GM21619 (cell line): ENCODE measurements around the gene CCR5AS.

Experiments used
- ATAC-seq: cut with Tn5 transposase; IDR thresholded peaks from one replicate; pipeline ENCODE4 v1.9.1; 2021; ENCODE audit not compliant: unreplicated experiment

CCR5AS gene

GRCh38 chr3:46383211-46383950, 23.5 kb downstream of the CCR5AS start:
- no peak for ATAC-seq

GRCh38 chr3:46381625-46382024, 25.2 kb downstream of the CCR5AS start:
- ATAC-seq = no peak

GRCh38 chr3:46380471-46381221, 26.2 kb downstream of the CCR5AS start:
- no peak for ATAC-seq

- no peak for ATAC-seq
These were observed 28.4 kb downstream of the CCR5AS start for GRCh38 chr3:46378426-46378942.

GRCh38 chr3:46375814-46376213, 31.1 kb downstream of the CCR5AS start:
- ATAC-seq = no peak

GRCh38 chr3:46375218-46375617, 31.6 kb downstream of the CCR5AS start:
- ATAC-seq = no peak

GRCh38 chr3:46374755-46375154, 32.1 kb downstream of the CCR5AS start:
- no peak for ATAC-seq

- no peak for ATAC-seq
These were observed 34.1 kb downstream of the CCR5AS start for GRCh38 chr3:46372492-46373359.

- ATAC-seq = no peak
These were observed 35.1 kb downstream of the CCR5AS start for GRCh38 chr3:46371519-46372340.

GRCh38 chr3:46370839-46371518, 35.9 kb downstream of the CCR5AS start, which contains the start of gene CCR5:
CCR5 (plus strand) TSS chr3:46370946; CDS start chr3:46372903, 1,957 bp downstream.
- ATAC-seq = no peak

- no peak for ATAC-seq
These were observed 37.2 kb downstream of the CCR5AS start for GRCh38 chr3:46369675-46370132.

- ATAC-seq = no peak
These were observed 37.7 kb downstream of the CCR5AS start for GRCh38 chr3:46369151-46369550.

- ATAC-seq = no peak
These were observed 38.3 kb downstream of the CCR5AS start for GRCh38 chr3:46368569-46368968.

- ATAC-seq = no peak
These were observed 39.1 kb downstream of the CCR5AS start for GRCh38 chr3:46367811-46368210.

- ATAC-seq = no peak
These were observed 40.9 kb downstream of the CCR5AS start for GRCh38 chr3:46365737-46366524.

- ATAC-seq = no peak
These were observed 41.8 kb downstream of the CCR5AS start for GRCh38 chr3:46365041-46365440.

- ATAC-seq = no peak
These were observed 45.2 kb downstream of the CCR5AS start for GRCh38 chr3:46361408-46362283.

GRCh38 chr3:46360907-46361306, 46.0 kb downstream of the CCR5AS start:
- no peak for ATAC-seq
